Stimulated activated CD8-positive, alpha-beta memory T cell treated with anti-CD3 and anti-CD28 coated beads, Interleukin-15, amount 100 ng/mL, for 1 hour (primary cell): ENCODE measurements around the gene RNASE7.

Source experiments
- DNase-seq: peaks from one replicate; pipeline ENCODE4 v3.0.0-alpha.2; 2020; ENCODE audit warnings: low read depth

Gene RNASE7

DNA sequence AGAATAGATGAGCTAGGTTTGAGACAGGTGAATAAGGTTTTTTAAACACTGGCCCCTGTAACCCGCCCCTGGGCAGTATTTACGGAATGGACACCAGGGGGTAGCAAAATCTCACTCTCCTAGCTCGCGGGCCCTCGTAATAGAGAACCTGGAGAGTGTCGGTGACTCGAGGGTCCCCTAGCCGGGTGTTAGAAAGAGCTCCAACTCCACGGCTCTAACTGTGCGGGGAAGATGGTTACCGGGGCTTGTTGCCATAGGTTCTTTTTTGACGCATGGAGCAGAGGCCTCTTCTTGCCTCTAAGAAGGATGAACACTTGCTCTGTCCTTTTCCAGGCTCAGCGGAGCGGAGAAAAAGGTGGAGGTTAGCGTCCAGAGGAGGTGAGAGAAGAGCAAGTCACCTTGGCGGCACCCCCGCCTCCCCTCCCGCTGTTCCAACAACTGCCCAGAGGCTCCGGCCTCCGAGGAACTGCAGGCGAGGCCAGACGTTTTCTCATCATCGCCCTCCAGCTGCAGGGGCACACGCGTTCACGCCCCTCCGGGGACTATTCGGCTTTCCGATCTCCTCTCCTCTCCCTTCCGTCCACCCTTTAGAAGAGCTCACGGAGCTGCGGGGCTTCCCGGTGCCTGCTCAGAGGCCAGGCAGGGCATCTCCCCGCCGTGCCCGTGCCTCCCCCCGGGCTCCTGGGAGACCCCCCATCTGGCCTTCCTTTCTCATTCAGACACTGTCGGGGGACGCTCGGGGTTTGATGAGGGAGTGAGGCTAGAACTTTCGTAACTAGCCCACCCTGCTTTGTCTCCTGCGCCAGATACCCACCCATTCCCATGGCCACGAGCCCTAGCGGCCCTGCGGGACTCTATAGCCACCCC, 26.6 kb downstream of the RNASE7 start:
- DNase-seq: no peak

DNA sequence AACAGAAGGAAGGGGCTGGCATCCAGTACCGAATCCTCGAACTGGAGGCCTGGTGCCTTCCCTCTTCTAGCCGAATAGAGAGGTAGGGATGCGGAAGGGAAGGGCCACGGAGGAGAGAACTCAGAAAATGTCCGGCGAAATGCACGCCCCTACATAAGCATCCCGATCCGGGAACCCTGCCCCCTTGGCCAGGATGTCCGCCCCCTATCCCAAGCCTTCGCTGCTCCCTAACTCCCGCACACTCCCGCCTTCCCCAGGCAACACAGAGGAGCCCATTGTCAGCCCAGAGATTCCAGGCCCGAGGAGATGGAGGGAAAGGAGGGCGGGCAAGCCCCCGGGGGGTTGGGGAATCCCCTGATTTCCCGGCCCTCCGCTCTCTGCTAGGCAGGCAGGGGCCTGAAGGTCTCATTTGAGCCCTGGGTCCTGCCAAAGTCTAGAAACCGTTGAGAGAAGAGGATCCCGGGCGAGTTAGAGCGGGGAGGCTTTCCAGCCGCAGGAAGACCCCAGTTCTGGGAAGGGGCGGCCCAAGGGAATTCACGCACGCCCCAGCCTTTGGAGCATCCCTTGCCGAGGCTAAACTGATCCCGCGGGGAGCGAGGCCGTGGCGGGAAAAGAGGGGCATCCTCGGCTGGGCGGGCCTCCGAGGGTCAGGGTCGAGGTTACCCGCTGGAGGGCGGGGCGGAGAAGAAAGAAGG, 27.4 kb downstream of the RNASE7 start:
- no peak for DNase-seq

DNA sequence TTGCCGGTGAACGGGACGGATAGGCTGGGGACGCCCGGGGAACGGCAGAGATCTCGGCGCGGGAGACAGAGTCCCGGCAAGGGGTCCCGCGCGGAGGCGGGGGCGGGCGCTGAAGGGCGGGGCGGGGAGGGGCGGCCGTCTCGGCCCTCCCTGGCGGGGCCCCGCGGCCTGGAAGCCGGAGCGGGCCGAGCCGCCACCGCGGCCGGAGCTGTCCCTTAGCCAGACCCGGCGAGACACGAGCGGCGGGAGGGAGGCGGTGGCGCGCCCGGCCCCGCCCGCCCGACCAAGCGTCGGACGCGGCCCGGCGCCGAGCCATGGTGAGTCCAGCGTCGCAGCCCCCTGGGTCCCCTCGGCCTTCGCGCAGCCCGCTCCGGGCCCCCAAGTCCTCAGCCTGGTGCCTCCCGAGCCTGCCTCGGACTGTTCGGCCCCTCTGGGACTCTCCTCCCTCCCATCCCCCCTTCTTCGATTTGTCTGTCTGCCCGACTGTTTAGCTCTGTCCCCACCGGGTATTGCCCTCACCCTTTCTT, 28.0 kb downstream of the RNASE7 start, which contains the start of gene ARHGEF40:
ARHGEF40 (plus strand) TSS at position 222 of the 527 bp plus-strand sequence; CDS start at position 315, 93 bp downstream.
- no peak for DNase-seq

DNA sequence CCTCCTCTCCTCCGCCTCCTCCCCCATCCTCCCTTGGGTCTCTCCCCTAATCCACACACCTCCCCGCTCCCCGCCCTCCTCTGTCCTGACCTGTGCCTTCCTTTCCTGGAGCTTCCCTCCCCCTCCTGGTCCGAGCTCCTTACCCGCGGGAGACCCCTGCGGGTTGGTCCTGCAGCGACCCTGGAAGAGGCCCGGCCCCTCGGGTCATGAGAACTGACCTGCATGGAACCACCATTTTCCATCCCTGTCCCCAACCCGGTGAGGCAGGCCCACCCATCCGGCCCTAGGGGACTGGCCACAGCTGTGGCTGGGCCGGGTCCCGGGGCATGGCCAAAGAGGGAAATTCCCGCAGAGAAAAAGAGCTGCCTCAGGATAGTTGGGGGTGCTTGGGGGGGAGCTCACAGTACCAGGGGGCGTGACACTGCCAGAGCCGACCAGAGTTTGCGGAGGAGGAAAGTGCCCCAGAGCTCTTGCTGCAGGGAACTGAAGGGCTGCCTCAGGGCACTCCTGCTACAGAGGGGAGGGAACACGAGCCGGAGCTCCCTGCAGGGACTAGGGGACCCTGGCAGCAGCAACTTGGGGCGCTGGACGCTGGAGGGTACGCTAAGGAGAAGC, 28.6 kb downstream of the RNASE7 start:
- no peak for DNase-seq

DNA sequence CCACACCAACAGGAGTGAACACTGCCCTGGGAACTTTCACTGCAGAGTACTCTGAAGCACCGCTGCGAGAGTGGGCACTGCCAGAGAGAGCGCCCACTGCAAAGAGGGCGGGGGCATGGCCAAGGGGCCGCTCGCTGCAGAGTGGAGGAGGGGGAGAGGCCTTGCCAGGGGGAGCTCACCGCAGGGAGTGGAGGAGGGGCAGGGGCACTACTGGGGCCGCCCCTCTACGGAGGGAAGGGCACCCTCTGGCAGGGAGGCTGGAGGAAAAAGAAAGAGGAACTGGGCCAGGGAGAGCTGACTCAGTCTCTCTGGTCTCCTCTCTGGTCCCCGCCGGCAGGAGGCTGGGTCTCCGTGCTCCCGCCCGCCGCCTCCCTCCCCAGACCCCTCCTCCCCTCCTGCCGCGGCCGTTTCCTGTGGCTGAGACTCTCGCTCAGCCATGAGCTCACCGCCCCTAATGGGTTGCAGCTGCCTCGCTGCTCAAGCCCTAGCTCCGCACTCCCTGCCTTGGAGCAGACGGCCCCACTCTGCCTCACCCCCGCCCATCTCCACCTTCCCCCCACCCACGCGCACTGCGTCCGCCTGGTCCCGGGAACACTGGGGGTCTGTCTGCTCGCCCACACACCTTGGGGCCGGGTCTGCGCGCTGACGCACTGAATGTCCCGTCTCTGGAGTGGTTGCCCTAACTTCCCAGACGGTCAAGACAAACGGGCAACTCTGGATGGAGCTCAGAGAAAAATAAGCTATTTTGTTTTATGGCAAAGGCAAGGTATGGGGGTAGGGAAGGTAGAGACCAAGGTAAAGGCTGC, 29.3 kb downstream of the RNASE7 start:
- DNase-seq: no peak

DNA sequence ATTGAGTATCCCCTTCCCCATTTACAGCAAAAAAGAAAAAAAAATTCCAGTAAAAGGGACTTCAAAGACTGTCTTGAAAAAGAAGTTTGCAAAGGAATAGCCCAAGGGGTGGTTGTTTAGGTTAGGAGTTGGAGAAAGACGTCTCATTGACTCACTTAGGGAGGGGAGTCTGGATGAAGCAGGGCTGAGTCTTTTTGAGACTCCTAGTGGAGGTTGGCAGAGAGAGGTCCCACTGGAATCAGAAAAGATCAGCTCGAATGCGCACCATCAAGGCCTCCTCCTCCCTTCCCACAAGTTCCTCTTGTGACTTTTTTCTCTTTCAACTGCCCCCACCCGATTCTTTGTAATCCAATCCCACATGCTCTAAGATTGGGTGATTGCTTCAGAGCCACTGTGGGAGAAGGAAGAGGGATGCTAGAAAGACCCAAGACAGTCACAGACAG, 29.9 kb downstream of the RNASE7 start:
- DNase-seq: no peak

DNA sequence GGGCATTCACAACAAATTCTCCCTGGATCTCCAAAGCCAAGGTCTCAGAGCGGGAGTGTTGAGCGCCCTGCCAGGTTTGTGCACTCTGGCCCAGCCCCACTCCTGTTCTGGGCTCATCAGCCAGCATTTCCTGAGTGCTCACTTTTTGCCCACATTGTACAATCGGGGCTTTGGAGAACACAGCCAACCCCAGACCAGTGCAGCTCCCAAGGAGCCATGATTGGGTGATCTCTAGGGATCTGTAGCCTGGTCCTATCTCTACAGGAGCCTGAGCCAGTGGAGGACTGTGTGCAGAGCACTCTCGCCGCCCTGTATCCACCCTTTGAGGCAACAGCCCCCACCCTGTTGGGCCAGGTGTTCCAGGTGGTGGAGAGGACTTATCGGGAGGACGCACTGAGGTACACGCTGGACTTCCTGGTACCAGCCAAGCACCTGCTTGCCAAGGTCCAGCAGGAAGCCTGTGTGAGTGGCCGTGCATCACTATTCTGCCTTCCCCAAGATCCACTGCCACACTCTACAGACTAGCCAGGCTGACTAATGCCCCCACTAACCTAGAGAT, 30.7 kb downstream of the RNASE7 start:
- DNase-seq: no peak

DNA sequence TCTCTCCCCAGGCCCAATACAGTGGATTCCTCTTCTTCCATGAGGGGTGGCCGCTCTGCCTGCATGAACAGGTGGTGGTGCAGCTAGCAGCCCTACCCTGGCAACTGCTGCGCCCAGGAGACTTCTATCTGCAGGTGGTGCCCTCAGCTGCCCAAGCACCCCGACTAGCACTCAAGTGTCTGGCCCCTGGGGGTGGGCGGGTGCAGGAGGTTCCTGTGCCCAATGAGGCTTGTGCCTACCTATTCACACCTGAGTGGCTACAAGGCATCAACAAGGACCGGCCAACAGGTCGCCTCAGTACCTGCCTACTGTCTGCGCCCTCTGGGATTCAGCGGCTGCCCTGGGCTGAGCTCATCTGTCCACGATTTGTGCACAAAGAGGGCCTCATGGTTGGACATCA, 31.8 kb downstream of the RNASE7 start:
- no peak for DNase-seq

DNA sequence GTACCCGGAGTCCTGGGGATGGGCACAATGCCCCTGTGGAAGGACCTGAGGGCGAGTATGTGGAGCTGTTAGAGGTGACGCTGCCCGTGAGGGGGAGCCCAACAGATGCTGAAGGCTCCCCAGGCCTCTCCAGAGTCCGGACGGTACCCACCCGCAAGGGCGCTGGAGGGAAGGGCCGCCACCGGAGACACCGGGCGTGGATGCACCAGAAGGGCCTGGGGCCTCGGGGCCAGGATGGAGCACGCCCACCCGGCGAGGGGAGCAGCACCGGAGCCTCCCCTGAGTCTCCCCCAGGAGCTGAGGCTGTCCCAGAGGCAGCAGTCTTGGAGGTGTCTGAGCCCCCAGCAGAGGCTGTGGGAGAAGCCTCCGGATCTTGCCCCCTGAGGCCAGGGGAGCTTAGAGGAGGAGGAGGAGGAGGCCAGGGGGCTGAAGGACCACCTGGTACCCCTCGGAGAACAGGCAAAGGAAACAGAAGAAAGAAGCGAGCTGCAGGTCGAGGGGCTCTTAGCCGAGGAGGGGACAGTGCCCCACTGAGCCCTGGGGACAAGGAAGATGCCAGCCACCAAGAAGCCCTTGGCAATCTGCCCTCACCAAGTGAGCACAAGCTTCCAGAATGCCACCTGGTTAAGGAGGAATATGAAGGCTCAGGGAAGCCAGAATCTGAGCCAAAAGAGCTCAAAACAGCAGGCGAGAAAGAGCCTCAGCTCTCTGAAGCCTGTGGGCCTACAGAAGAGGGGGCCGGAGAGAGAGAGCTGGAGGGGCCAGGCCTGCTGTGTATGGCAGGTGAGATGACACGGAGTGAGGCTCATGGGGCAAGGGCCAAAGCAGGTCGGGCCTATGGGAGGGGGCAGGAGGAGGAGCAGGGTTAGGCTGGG, 32.5 kb downstream of the RNASE7 start:
- DNase-seq: no peak

DNA sequence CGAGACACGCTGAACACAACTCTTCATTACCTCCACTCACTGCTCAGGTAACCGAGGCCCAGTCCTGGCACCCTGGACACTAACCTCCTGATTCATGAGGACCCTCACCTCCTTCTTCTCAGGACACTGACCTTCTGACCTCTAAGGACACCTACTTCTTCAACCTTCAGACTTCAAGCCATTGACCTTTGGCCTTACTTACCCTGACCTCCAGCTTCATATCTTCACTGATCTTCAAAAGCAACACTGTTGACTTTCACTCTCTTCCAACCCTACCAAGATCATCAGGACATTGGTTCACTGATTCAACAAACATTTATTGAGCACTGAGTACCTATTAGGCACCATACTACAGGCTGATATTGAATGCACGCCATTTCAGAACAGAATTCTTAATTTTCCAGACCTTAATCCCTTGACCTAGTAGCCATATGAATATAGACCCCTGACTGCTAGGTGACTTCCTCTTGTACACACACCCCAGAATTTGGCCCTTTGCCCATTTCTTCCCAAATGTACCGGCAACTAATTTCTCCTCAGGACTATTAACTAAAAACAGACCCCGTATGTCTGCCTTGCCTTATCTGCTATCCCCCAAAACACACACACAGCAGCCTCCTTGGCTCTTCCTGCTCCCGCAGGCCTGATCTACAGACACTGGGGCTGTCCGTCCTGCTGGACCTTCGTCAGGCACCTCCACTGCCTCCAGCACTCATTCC, 33.7 kb downstream of the RNASE7 start:
- no peak for DNase-seq

DNA sequence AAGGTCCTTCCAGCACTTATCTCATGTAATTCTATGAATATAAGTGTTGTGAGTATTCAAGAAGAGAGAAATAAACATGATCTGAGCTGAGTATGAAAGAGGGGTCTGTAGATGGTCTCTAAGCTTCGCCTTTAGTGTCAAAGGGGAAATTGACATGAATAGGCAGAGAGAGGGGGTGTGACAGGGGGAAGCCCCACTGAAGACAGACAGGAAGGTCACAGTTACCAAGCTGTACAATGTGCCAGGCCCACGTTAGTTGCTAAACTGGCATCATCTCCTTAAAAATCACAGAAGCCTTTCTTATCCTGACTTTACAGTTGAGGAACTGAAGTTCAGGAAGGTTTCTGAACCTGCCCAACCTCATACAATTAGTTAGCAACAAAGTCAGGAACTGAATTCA, 35.5 kb downstream of the RNASE7 start:
- DNase-seq: no peak

DNA sequence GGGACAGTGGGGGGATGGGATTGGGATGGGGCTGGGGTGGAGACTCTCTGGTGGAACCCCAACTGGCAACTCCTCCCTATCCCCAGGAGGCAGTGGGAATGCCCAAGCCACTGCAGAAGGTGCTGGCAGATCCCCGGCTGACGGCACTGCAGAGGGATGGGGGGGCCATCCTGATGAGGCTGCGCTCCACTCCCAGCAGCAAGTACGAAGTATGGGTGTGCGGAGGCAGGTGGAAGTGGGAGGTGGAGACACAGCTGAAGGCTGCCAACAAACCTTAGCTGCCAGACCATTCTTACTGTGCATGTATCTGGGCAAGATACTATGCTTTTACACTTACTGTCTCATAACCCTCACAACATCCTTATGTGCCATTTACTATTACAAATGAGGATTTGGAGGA, 36.1 kb downstream of the RNASE7 start:
- DNase-seq: no peak

DNA sequence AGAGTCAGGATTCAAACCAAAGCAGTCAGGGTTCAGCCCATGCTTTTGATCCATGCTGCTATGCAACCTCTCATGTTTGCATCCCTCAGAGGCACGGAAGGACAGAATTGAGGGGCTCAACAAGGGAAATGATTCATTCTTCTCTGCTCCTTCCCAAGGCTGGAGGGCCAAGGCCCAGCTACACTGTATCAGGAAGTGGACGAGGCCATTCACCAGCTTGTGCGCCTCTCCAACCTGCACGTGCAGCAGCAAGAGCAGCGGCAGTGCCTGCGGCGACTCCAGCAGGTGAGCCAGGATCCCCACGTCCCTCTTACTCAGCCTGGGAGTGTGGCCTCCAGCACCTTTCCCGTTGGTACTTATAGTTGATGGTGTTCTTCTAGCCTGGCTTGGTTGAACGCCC, 36.6 kb downstream of the RNASE7 start:
- DNase-seq: no peak

DNA sequence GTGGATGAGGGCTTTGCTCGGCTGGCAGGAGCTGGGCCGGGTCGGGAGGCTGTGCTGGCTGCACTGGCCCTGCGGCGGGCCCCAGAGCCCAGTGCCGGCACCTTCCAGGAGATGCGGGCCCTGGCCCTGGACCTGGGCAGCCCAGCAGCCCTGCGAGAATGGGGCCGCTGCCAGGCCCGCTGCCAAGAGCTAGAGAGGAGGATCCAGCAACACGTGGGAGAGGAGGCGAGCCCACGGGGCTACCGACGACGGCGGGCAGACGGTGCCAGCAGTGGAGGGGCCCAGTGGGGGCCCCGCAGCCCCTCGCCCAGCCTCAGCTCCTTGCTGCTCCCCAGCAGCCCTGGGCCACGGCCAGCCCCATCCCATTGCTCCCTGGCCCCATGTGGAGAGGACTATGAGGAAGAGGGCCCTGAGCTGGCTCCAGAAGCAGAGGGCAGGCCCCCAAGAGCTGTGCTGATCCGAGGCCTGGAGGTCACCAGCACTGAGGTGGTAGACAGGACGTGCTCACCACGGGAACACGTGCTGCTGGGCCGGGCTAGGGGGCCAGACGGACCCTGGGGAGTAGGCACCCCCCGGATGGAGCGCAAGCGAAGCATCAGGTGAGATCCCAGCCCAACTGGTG, 39.5 kb downstream of the RNASE7 start:
- DNase-seq: no peak

DNA sequence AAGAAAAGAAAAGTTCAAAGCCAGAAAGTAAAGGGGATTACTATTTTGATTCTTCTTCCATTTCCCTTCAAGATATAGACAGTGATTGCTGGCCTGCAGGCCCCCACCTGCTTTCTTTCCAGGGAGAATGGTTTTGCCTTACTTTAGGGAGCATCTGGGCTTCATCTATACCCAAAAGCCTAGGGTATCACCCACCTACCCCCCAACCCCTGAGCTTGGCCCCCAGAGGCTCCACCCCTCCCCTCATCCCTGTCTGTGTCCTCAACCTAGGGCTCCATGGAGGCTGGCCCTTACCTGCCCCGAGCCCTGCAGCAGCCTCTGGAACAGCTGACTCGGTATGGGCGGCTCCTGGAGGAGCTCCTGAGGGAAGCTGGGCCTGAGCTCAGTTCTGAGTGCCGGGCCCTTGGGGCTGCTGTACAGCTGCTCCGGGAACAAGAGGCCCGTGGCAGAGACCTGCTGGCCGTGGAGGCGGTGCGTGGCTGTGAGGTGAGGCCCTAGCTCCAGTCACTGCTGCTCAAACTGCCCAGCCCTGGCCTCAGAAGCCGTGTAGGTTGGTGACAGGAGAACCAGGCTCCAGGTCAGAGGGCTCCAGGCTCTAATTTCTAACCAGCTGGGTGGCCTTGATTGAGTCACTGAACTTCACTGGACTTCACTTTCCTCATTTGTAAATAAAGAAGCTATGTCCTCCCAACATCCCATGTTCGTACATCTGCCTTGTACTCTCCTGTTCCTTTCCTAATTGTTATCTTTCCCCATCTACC, 41.6 kb downstream of the RNASE7 start:
- no peak for DNase-seq

DNA sequence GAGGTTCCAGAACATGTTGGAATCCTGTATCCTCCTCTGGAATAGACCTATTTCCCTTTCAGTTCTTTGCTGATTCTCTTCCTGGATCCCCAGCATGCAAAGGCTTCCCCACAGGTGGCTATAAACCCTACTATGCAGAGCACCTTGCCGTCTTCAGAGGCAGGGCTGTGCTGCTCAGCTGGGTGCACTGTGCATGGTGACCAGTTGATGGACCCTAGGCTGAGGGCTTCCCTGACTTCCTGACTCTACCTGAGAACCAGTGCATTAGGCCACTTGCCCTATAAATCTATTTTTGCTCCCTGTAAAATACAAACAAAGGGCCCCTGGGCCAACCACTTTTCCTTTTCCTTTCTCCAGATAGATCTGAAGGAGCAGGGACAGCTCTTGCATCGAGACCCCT, 42.2 kb downstream of the RNASE7 start:
- no peak for DNase-seq

DNA sequence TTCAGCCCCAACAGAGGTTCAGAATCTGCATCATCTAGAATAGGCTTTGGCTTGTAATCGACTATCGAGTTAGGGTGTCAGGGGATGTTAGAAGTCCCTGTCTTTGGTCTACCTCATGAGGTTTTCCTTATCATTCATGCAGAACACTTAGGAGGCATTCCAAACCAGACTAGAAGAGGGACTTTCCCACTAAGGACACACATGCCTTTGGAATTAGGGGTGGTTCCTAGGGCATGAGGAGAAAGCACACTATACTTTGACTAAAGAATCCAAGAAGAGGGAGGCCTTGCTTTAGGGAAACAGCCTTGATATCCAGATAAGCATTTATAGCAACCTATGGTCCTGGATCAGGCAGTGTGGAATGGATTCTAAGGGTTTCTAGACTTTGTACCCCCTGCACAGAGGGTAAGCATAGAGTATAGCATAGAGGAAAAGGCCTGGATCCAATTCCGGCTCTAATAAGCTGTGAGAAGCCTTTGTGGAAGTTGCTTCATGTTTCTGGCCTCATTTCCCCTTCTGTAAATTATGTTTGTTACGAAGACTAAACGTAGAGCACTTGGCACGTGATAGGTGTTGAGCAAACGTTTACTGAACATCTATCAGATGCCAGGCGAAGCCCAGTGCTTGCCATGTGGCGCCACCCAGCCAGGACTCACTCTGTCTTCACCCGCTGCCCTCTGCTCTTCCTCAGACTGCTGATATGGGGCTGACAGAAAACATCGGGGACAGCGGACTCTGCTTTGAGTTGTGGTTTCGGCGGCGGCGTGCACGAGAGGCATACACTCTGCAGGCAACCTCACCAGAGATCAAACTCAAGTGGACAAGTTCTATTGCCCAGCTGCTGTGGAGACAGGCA, 43.1 kb downstream of the RNASE7 start:
- no peak for DNase-seq

DNA sequence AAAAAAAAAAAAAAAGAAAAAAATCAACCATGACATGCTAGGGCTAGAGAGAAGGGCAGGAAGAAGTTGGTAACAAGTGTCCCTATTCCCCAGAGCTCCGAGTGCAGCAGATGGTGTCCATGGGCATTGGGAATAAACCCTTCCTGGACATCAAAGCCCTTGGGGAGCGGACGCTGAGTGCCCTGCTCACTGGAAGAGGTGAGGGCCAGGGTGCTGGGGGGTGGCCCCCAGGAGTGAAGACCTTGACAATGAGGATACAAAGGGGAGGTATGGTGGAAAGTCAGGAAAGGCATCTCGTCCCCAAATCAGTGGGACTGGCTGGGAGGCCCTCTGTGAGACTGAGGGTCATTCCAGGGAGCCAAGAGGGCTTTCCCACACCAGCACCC, 44.7 kb downstream of the RNASE7 start:
- no peak for DNase-seq
